Trophoblast cell (in vitro differentiated cells and primary cell): ENCODE measurements around the gene C6orf163.
"Not testable (repeated sequence)": the region's sequence is repeated elsewhere in the genome, so short reads cannot be mapped to it uniquely, and the experiment has no call there.

Experiments used
- DNase-seq, 2 donors: peaks; one replicate each; pipeline ENCODE4 v3.0.0-alpha.2; 2016
- H2AFZ ChIP-seq: 2 replicates; pipeline ENCODE4 v1.6.1; 2013; ENCODE audit warnings: low read length, moderate library complexity, mild to moderate bottlenecking; ENCODE audit not compliant: insufficient read depth, poor library complexity
- H2AK5ac ChIP-seq: 2 replicates; pipeline ENCODE4 v1.6.1; 2013; ENCODE audit warnings: mild to moderate bottlenecking, low read length
- H2BK120ac ChIP-seq: 2 replicates; pipeline ENCODE4 v1.6.1; 2013; ENCODE audit warnings: low read length, mild to moderate bottlenecking, moderate library complexity; ENCODE audit not compliant: insufficient read depth, poor library complexity
- H2BK12ac ChIP-seq: 2 replicates; pipeline ENCODE4 v1.6.1; 2013; ENCODE audit warnings: mild to moderate bottlenecking, low read length, moderate library complexity
- H2BK5ac ChIP-seq: 2 replicates; pipeline ENCODE4 v1.6.1; 2013; ENCODE audit warnings: low read length, low read depth, moderate library complexity, mild to moderate bottlenecking; ENCODE audit not compliant: poor library complexity
- H3K14ac ChIP-seq: 2 replicates; pipeline ENCODE4 v1.6.1; 2013; ENCODE audit warnings: mild to moderate bottlenecking, low read length
- H3K18ac ChIP-seq: 2 replicates; pipeline ENCODE4 v1.6.1; 2013; ENCODE audit warnings: mild to moderate bottlenecking, low read length
- H3K23ac ChIP-seq: 2 replicates; pipeline ENCODE4 v1.6.1; 2013; ENCODE audit warnings: low read length
- H3K27ac ChIP-seq: 2 replicates; pipeline ENCODE4 v1.5.1; 2013; ENCODE audit warnings: low read depth, mild to moderate bottlenecking, inconsistent platforms, low read length, moderate library complexity
- H3K27me3 ChIP-seq: 2 replicates; pipeline ENCODE4 v1.6.1; 2013; ENCODE audit warnings: inconsistent platforms, mild to moderate bottlenecking, low read length, moderate library complexity; ENCODE audit not compliant: insufficient read depth
- H3K36me3 ChIP-seq, 2 experiments: 1 replicate in 1 of 2; 2 replicates in 1 of 2; pipeline ENCODE4 v1.6.1; 2013; ENCODE audit warnings: low read length in 2 of 2, mild to moderate bottlenecking in 2 of 2, moderate library complexity in 1 of 2; ENCODE audit not compliant: insufficient read depth in 2 of 2, control insufficient read depth in 1 of 2
- H3K4ac ChIP-seq: 2 replicates; pipeline ENCODE4 v1.6.1; 2013; ENCODE audit warnings: low read depth, mild to moderate bottlenecking, low read length, moderate library complexity
- H3K4me1 ChIP-seq, 2 experiments: 1 replicate in 1 of 2; 2 replicates in 1 of 2; pipeline ENCODE4 v1.6.1; 2013; ENCODE audit warnings: low read length in 2 of 2, mild to moderate bottlenecking in 2 of 2, moderate library complexity in 1 of 2; ENCODE audit not compliant: insufficient read depth in 2 of 2, control insufficient read depth in 1 of 2
- H3K4me2 ChIP-seq: 2 replicates; pipeline ENCODE4 v1.6.1; 2013; ENCODE audit warnings: inconsistent platforms, mild to moderate bottlenecking, low read length, moderate library complexity
- H3K4me3 ChIP-seq: 2 replicates; pipeline ENCODE4 v1.5.1; 2013; ENCODE audit warnings: mild to moderate bottlenecking, low read depth, low read length, inconsistent platforms
- H3K79me1 ChIP-seq: one replicate; pipeline ENCODE4 v1.6.1; 2013; ENCODE audit warnings: low read length
- H3K79me2 ChIP-seq: 2 replicates; pipeline ENCODE4 v1.6.1; 2013; ENCODE audit warnings: low read length, mild to moderate bottlenecking; ENCODE audit not compliant: control insufficient read depth, insufficient read depth, poor library complexity
- H3K9ac ChIP-seq: 2 replicates; pipeline ENCODE4 v1.6.1; 2013; ENCODE audit warnings: mild to moderate bottlenecking, low read length
- H3K9me3 ChIP-seq: 2 replicates; pipeline ENCODE4 v1.6.1; 2013; ENCODE audit warnings: low read depth, mild to moderate bottlenecking, control low read depth, inconsistent platforms, low read length; ENCODE audit not compliant: insufficient read depth
- H4K12ac ChIP-seq: 2 replicates; pipeline ENCODE4 v1.6.1; 2013; ENCODE audit warnings: low read depth, mild to moderate bottlenecking, low read length, moderate library complexity
- H4K8ac ChIP-seq: 2 replicates; pipeline ENCODE4 v1.6.1; 2013; ENCODE audit warnings: low read depth, mild to moderate bottlenecking, low read length, moderate library complexity
- H4K91ac ChIP-seq: one replicate; pipeline ENCODE4 v1.6.1; 2013; ENCODE audit warnings: low read depth, mild to moderate bottlenecking, low read length, moderate library complexity
- WGBS: extraction: QIAGEN DNeasy Blood & Tissue Kit; methylation state at CpG from one replicate; pipeline ENCODE4 v1.1.7; 2013; ENCODE audit warnings: missing lambda C conversion rate; ENCODE audit not compliant: insufficient read length, insufficient coverage; ENCODE audit errors: extremely low coverage; 5-methylcytosine and 5-hydroxymethylcytosine counted together

C6orf163 gene

GRCh38 chr6:87323880-87324279, 20.7 kb upstream of the C6orf163 start:
- not testable (repeated sequence) for H4K91ac ChIP-seq, H3K4me1 ChIP-seq, H4K8ac ChIP-seq, H3K9me3 ChIP-seq, H2BK120ac ChIP-seq, H3K4me3 ChIP-seq, H3K79me2 ChIP-seq, H3K4ac ChIP-seq, H2AFZ ChIP-seq, H2BK12ac ChIP-seq, H3K23ac ChIP-seq, H3K14ac ChIP-seq, H2AK5ac ChIP-seq, H3K4me2 ChIP-seq, DNase-seq, H2BK5ac ChIP-seq, H3K9ac ChIP-seq, H3K27ac ChIP-seq, H3K79me1 ChIP-seq, H3K18ac ChIP-seq, H3K27me3 ChIP-seq, H3K36me3 ChIP-seq, H4K12ac ChIP-seq
- WGBS = no CpG with 5 or more reads among the region's 1 CpG

GRCh38 chr6:87330961-87331360, 13.7 kb upstream of the C6orf163 start:
- Histone ChIP-seq H3K23ac (no peak overlapping the region), H2BK5ac (no peak overlapping the region), H3K27me3 (no peaks in the 10 kb centered on the region), H3K4me1 (peaks cover 0 to 4% of the 10 kb centered on the region in 2 experiments), H3K14ac (no peak overlapping the region), H2BK12ac (no peak overlapping the region), H3K79me1 (peaks cover 4% of the 10 kb centered on the region), H3K79me2 (no peaks in the 10 kb centered on the region), H4K91ac (no peak overlapping the region), H2BK120ac (no peak overlapping the region), H2AK5ac (no peak overlapping the region), H4K12ac (no peak overlapping the region), H3K36me3 (no peaks in the 10 kb centered on the region), H3K4me3 (no peak overlapping the region), H3K4me2 (no peak overlapping the region), H3K9ac (no peak overlapping the region), H2AFZ (no peak overlapping the region), H4K8ac (no peak overlapping the region), H3K9me3 (no peaks in the 10 kb centered on the region), H3K18ac (no peak overlapping the region), H3K27ac (no peak overlapping the region), H3K4ac (no peak overlapping the region)
- no peak for DNase-seq

- Histone ChIP-seq H3K27ac (no peak overlapping the region), H3K23ac (no peak overlapping the region), H3K4me2 (no peak overlapping the region), H3K79me2 (no peaks in the 10 kb centered on the region), H3K79me1 (peaks cover 4% of the 10 kb centered on the region), H2AFZ (no peak overlapping the region), H2BK120ac (no peak overlapping the region), H4K8ac (no peak overlapping the region), H4K91ac (no peak overlapping the region), H3K4ac (no peak overlapping the region), H3K9ac (no peak overlapping the region), H3K18ac (no peak overlapping the region), H3K4me1 (peaks cover 3 to 4% of the 10 kb centered on the region in 2 experiments), H2BK12ac (no peak overlapping the region), H3K9me3 (no peaks in the 10 kb centered on the region), H3K27me3 (no peaks in the 10 kb centered on the region), H2AK5ac (no peak overlapping the region), H2BK5ac (no peak overlapping the region), H4K12ac (no peak overlapping the region), H3K14ac (no peak overlapping the region), H3K36me3 (no peaks in the 10 kb centered on the region), H3K4me3 (no peak overlapping the region)
- WGBS = no CpG with 5 or more reads among the region's 5 CpGs
- no peak for DNase-seq
Measured at GRCh38 chr6:87333033-87333432, 11.6 kb upstream of the C6orf163 start.

- H3K4me3 ChIP-seq = no peak overlapping the region
- no peak overlapping the region for H2AK5ac ChIP-seq
- H3K79me2 ChIP-seq = no peaks in the 10 kb centered on the region
- H3K14ac ChIP-seq = no peak overlapping the region
- no peak overlapping the region for H2BK5ac ChIP-seq
- no peaks in the 10 kb centered on the region for H3K9me3 ChIP-seq
- H4K12ac ChIP-seq = no peak overlapping the region
- peaks cover 4% of the 10 kb centered on the region for H3K79me1 ChIP-seq
- H4K91ac ChIP-seq = no peak overlapping the region
- no peak overlapping the region for H2BK120ac ChIP-seq
- H2BK12ac ChIP-seq = no peak overlapping the region
- no peak overlapping the region for H3K4ac ChIP-seq
- no peak overlapping the region for H3K27ac ChIP-seq
- no peaks in the 10 kb centered on the region for H3K27me3 ChIP-seq
- no peak overlapping the region for H4K8ac ChIP-seq
- no peak for DNase-seq
- H2AFZ ChIP-seq = no peak overlapping the region
- peaks cover 3 to 4% of the 10 kb centered on the region in 2 experiments for H3K4me1 ChIP-seq
- H3K23ac ChIP-seq = no peak overlapping the region
- no peak overlapping the region for H3K9ac ChIP-seq
- no peak overlapping the region for H3K18ac ChIP-seq
- no peaks in the 10 kb centered on the region for H3K36me3 ChIP-seq
- no peak overlapping the region for H3K4me2 ChIP-seq
- no CpG with 5 or more reads among the region's 3 CpGs for WGBS
Measured at GRCh38 chr6:87333591-87334181, 10.9 kb upstream of the C6orf163 start.
